Neural cell (in vitro differentiated cells): ENCODE results near the gene COL24A1. TPM values are rescaled to one million over a fixed set of nuclear protein-coding genes. Genes with fewer than 3 reads are reported as not detected.

Experiments
- H2AFZ ChIP-seq: fragments of 200-600, 300-800 bp; sonication (generic), shearing (Covaris generic); 2 replicates; pipeline ENCODE4 v1.6.0; 2014; ENCODE audit warnings: low read depth, mild to moderate bottlenecking, antibody characterized with exemption, low read length, moderate library complexity
- H3F3A ChIP-seq: fragments of 200-600 bp; shearing (Covaris generic); 2 replicates; pipeline ENCODE4 v1.6.1; 2016; ENCODE audit warnings: mild to moderate bottlenecking, moderate library complexity, mixed read lengths, antibody characterized with exemption, low read length; ENCODE audit not compliant: insufficient read depth, poor library complexity, severe bottlenecking
- H3K27ac ChIP-seq: fragments of 200-600, 300-800 bp; sonication (generic), shearing (Covaris generic); 2 replicates; pipeline ENCODE4 v1.5.1; 2014; ENCODE audit warnings: mild to moderate bottlenecking, low read length, moderate library complexity
- H3K27me3 ChIP-seq: fragments of 300-800, 200-600 bp; sonication (generic), shearing (Covaris generic); 2 replicates; pipeline ENCODE4 v1.6.0; 2014; ENCODE audit warnings: mild to moderate bottlenecking, low read depth, low read length, moderate library complexity; ENCODE audit not compliant: insufficient read depth
- H3K36me3 ChIP-seq: fragments of 300-800, 200-600 bp; sonication (generic), shearing (Covaris generic); 2 replicates; pipeline ENCODE4 v1.5.1; 2014; ENCODE audit warnings: mild to moderate bottlenecking, antibody characterized with exemption, low read length, moderate library complexity; ENCODE audit not compliant: insufficient read depth
- H3K4me2 ChIP-seq: fragments of 300-800, 200-600 bp; sonication (generic), shearing (Covaris generic); 2 replicates; pipeline ENCODE4 v1.6.0; 2014; ENCODE audit warnings: mild to moderate bottlenecking, low read length
- H3K4me3 ChIP-seq: fragments of 300-800, 200-600 bp; sonication (generic), shearing (Covaris generic); 2 replicates; pipeline ENCODE4 v1.5.1; 2014; ENCODE audit warnings: mild to moderate bottlenecking, low read length, moderate library complexity
- H3K79me2 ChIP-seq: fragments of 200-600 bp; shearing (Covaris generic); replicated peaks from 2 replicates; pipeline ENCODE4 v1.6.0; 2014; ENCODE audit warnings: mild to moderate bottlenecking, low read length, moderate library complexity; ENCODE audit not compliant: insufficient read depth
- H3K9ac ChIP-seq: fragments of 300-800, 200-600 bp; sonication (generic), shearing (Covaris generic); 2 replicates; pipeline ENCODE4 v1.6.1; 2016; ENCODE audit warnings: mild to moderate bottlenecking, low read length, mixed read lengths
- H3K9me2 ChIP-seq: fragments of 200-600 bp; shearing (Covaris generic); 2 replicates; pipeline ENCODE4 v1.6.1; 2016; ENCODE audit warnings: mild to moderate bottlenecking, low read length, mixed read lengths; ENCODE audit not compliant: insufficient read depth
- H3K9me3 ChIP-seq: fragments of 200-600, 300-800 bp; sonication (generic), shearing (Covaris generic); 2 replicates; pipeline ENCODE4 v1.6.1; 2016; ENCODE audit warnings: mild to moderate bottlenecking, mixed run types, low read length, moderate library complexity, mixed read lengths
- H4K20me1 ChIP-seq: fragments of 200-600 bp; shearing (Covaris generic); 2 replicates; pipeline ENCODE4 v1.6.1; 2016; ENCODE audit warnings: mild to moderate bottlenecking, mixed run types; ENCODE audit not compliant: insufficient read depth
- CTCF ChIP-seq: fragments of 450-650 bp; IDR thresholded peaks from 2 replicates; pipeline ENCODE4 v1.5.1; 2014; ENCODE audit warnings: antibody characterized with exemption, mild to moderate bottlenecking, moderate library complexity; ENCODE audit not compliant: poor library complexity, severe bottlenecking
- EP300 ChIP-seq: fragments of 450-650 bp; conservative IDR thresholded peaks from 2 replicates; pipeline ENCODE4 v1.6.1; 2014; ENCODE audit warnings: antibody characterized with exemption, mild to moderate bottlenecking, moderate library complexity; ENCODE audit not compliant: poor library complexity, severe bottlenecking
- EZH2 ChIP-seq: fragments of 200-600, 300-800 bp; shearing (Covaris generic), sonication (generic); IDR thresholded peaks from 2 replicates; pipeline ENCODE4 v1.6.1; 2014; ENCODE audit warnings: antibody characterized with exemption, low read length, borderline replicate concordance, mild to moderate bottlenecking; ENCODE audit not compliant: insufficient read depth, poor library complexity, severe bottlenecking
- MXI1 ChIP-seq: fragments of 450-650 bp; conservative IDR thresholded peaks from 2 replicates; pipeline ENCODE4 v1.6.1; 2014; ENCODE audit warnings: antibody characterized with exemption, mild to moderate bottlenecking; ENCODE audit not compliant: poor library complexity, severe bottlenecking
- POLR2AphosphoS5 ChIP-seq: IDR thresholded peaks from 2 replicates; pipeline ENCODE4 v1.6.1; 2012
- RAD21 ChIP-seq: fragments of 450-650 bp; conservative IDR thresholded peaks from 2 replicates; pipeline ENCODE4 v1.6.1; 2014; ENCODE audit warnings: antibody characterized with exemption, mild to moderate bottlenecking, moderate library complexity
- SMC3 ChIP-seq: fragments of 450-650 bp; conservative IDR thresholded peaks from 2 replicates; pipeline ENCODE4 v1.6.1; 2014; ENCODE audit warnings: antibody characterized with exemption, mild to moderate bottlenecking, moderate library complexity; ENCODE audit not compliant: poor library complexity
- TAF1 ChIP-seq: IDR thresholded peaks from 2 replicates; pipeline ENCODE4 v1.6.1; 2012; ENCODE audit warnings: low read depth
- polyA plus RNA-seq: library from polyadenylated mRNA; depleted of rRNA; stranded (reverse); fragments of >200 nt; gene quantifications from 2 replicates; pipeline ENCODE4 v1.2.3, GENCODE V29; 2014
- TF ChIP-seq, protein P1 (sequence below): IDR thresholded peaks from 2 replicates; pipeline ENCODE4 v1.6.1; 2012; ENCODE audit warnings: borderline replicate concordance

The COL24A1 gene
- polyA plus RNA-seq, 1 donor from 2014 or later: 0.19 TPM

DNA sequence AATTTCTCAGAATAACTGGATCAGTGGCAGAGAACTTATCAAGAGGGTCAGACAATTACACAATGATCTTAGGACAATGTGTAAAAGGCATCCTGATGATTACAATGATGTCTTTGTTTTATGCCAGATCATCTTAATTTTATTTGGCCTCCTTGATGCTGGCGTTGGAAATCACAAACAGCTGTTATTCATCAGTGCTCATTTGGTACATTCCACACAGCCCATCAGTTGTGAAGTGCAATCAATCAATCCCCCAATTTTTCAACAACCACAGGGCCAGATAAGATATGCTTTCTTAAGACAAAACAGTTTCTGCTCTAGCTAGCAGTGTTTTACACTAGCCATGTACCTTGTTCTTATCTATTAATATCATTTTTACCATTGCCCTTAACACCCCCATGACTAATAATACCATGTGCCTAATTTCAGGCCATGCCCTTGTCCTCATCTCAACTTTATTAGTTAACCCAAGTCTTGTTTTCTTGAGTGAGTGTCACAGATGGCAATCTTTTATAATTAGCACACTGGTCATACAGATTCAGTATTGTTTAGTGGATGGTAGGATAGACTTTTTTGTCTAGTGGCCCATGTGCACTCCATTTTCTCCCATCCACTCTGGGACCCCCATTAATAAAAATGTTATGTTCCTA lies 40.8 kb upstream of the COL24A1 start:
- H3K4me3 ChIP-seq: no peak overlapping the region
- H3K79me2 ChIP-seq: no peaks in the 10 kb centered on the region
- H4K20me1 ChIP-seq: no peaks in the 10 kb centered on the region
- TF ChIP-seq EP300 (no peak), CTCF (no peak), RAD21 (no peak), MXI1 (no peak), POLR2AphosphoS5 (no peak), TAF1 (no peak), SMC3 (no peak), EZH2 (no peak)
- H3K9me3 ChIP-seq: no peaks in the 10 kb centered on the region
- H3K27ac ChIP-seq: no peak overlapping the region
- H3K36me3 ChIP-seq: no peaks in the 10 kb centered on the region
- H3K9ac ChIP-seq: no peak overlapping the region
- no peak overlapping the region for H2AFZ ChIP-seq
- H3F3A ChIP-seq: no peaks in the 10 kb centered on the region
- no peak overlapping the region for H3K4me2 ChIP-seq
- no peaks in the 10 kb centered on the region for H3K27me3 ChIP-seq
- H3K9me2 ChIP-seq: no peaks in the 10 kb centered on the region

DNA sequence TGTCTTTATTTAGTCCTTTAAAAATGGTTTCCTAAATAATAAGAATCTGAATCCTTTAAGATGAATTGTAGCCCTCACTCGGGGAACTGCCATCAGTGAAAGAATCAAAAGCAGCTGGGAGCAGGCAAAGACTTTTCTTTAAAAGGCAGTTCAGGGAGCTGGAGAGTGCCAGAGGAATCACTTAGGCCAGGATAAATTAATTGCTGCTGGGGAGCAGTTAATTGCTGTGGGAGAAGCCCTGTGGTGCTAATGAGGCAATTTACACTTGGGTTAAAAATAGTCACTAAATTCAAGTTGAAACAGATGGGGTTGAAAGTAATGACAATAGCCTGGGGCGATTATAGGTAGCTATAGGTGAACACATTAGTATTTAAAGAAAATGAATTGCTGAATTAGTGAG lies 38.7 kb upstream of the COL24A1 start:
- no peak overlapping the region for H3K9ac ChIP-seq
- no peaks in the 10 kb centered on the region for H3K79me2 ChIP-seq
- peak overlapping the region; percentile 12 for H3K4me3 ChIP-seq
- peak overlapping the region; percentile 29 for H3K27ac ChIP-seq
- H3K9me3 ChIP-seq: no peaks in the 10 kb centered on the region
- H2AFZ ChIP-seq: no peak overlapping the region
- no peaks in the 10 kb centered on the region for H3F3A ChIP-seq
- H3K4me2 ChIP-seq: no peak overlapping the region
- TF ChIP-seq MXI1 (no peak), EP300 (no peak), CTCF (no peak), SMC3 (no peak), TAF1 (no peak), EZH2 (no peak), POLR2AphosphoS5 (no peak), RAD21 (no peak)
- TF ChIP-seq, protein P1, sequence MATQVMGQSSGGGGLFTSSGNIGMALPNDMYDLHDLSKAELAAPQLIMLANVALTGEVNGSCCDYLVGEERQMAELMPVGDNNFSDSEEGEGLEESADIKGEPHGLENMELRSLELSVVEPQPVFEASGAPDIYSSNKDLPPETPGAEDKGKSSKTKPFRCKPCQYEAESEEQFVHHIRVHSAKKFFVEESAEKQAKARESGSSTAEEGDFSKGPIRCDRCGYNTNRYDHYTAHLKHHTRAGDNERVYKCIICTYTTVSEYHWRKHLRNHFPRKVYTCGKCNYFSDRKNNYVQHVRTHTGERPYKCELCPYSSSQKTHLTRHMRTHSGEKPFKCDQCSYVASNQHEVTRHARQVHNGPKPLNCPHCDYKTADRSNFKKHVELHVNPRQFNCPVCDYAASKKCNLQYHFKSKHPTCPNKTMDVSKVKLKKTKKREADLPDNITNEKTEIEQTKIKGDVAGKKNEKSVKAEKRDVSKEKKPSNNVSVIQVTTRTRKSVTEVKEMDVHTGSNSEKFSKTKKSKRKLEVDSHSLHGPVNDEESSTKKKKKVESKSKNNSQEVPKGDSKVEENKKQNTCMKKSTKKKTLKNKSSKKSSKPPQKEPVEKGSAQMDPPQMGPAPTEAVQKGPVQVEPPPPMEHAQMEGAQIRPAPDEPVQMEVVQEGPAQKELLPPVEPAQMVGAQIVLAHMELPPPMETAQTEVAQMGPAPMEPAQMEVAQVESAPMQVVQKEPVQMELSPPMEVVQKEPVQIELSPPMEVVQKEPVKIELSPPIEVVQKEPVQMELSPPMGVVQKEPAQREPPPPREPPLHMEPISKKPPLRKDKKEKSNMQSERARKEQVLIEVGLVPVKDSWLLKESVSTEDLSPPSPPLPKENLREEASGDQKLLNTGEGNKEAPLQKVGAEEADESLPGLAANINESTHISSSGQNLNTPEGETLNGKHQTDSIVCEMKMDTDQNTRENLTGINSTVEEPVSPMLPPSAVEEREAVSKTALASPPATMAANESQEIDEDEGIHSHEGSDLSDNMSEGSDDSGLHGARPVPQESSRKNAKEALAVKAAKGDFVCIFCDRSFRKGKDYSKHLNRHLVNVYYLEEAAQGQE: no peak
- H3K27me3 ChIP-seq: no peaks in the 10 kb centered on the region
- H3K9me2 ChIP-seq: no peaks in the 10 kb centered on the region
- no peaks in the 10 kb centered on the region for H3K36me3 ChIP-seq
- H4K20me1 ChIP-seq: no peaks in the 10 kb centered on the region
